Breast epithelium (tissue), 3 donors: ENCODE measurements around the gene NRF1.
"Not testable (repeated sequence)": the region's sequence is repeated elsewhere in the genome, so short reads cannot be mapped to it uniquely, and the experiment has no call there.

ENCODE experiments used
- POLR2A ChIP-seq: fragments of 450-650 bp; IDR thresholded peaks from one replicate; pipeline ENCODE4 v1.6.1; 2016; ENCODE audit warnings: antibody characterized with exemption, mild to moderate bottlenecking, moderate library complexity
- TF ChIP-seq, protein P1 (sequence below), 3 donors: fragments of 450-650 bp; IDR thresholded peaks; one replicate each; pipeline ENCODE4 v1.5.1; 2016 to 2017; ENCODE audit warnings: antibody characterized with exemption in 3 of 3, mild to moderate bottlenecking in 3 of 3, moderate library complexity in 3 of 3

DNA sequence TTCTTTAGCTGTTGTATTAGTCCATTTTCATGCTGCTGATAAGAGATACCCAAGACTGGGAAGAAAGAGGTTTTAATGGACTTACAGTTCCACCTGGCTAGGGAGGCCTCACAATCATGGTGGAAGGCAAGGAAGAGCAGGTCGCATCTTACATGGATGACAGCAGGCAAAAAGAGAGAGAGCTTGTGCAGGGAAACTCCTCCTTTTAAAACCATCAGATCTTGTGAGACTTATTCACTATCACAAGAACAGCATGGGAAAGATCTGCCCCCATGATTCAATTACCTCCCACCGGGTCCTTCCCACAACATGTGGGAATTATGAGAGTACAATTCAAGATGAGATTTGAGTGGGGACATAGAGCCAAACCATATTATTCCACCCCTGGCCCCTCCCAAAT lies 48.4 kb downstream of the NRF1 start:
- TF ChIP-seq POLR2A, result not testable (repeated sequence)
- TF ChIP-seq, protein P1, sequence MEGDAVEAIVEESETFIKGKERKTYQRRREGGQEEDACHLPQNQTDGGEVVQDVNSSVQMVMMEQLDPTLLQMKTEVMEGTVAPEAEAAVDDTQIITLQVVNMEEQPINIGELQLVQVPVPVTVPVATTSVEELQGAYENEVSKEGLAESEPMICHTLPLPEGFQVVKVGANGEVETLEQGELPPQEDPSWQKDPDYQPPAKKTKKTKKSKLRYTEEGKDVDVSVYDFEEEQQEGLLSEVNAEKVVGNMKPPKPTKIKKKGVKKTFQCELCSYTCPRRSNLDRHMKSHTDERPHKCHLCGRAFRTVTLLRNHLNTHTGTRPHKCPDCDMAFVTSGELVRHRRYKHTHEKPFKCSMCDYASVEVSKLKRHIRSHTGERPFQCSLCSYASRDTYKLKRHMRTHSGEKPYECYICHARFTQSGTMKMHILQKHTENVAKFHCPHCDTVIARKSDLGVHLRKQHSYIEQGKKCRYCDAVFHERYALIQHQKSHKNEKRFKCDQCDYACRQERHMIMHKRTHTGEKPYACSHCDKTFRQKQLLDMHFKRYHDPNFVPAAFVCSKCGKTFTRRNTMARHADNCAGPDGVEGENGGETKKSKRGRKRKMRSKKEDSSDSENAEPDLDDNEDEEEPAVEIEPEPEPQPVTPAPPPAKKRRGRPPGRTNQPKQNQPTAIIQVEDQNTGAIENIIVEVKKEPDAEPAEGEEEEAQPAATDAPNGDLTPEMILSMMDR (IDR thresholded peaks at IDR 0.05), result not testable (repeated sequence)
